Kidney (tissue), 14 donors: Measurements from ENCODE around the gene TSHR. TPM values are rescaled to one million over a fixed set of nuclear protein-coding genes. Genes with fewer than 3 reads are reported as not detected.
A peak's percentile ranks its signal among the peaks of the same experiment; 100 is the strongest.

Source experiments
- DNase-seq, 5 donors: peaks; one replicate each; pipeline ENCODE4 v3.0.0-alpha.2; 2013 to 2020
- FAIRE-seq: peaks from 2 replicates; lab custom pipeline; 2012; peaks lifted over from hg19 to GRCh38; lab: Jason Lieb, UNC
- H3K27ac ChIP-seq, 2 donors: one replicate each; pipeline ENCODE4 v1.7.0; 2013; ENCODE audit warnings: low read depth in 2 of 2, low read length in 2 of 2, inconsistent platforms in 1 of 2
- H3K27me3 ChIP-seq: one replicate; pipeline ENCODE4 v1.7.1; 2013; ENCODE audit warnings: low read length, inconsistent platforms; ENCODE audit not compliant: control insufficient read depth, insufficient read depth
- H3K36me3 ChIP-seq, 3 donors: one replicate each; pipeline versions ENCODE4 v1.7.0 to v1.7.1; 2013; ENCODE audit warnings: low read length in 3 of 3, control low read depth in 1 of 3, inconsistent platforms in 1 of 3; ENCODE audit not compliant: insufficient read depth in 3 of 3, control insufficient read depth in 2 of 3
- H3K4me1 ChIP-seq, 3 donors: one replicate each; pipeline versions ENCODE4 v1.7.0 to v1.7.1; 2013; ENCODE audit warnings: low read length in 3 of 3, inconsistent platforms in 1 of 3, low read depth in 1 of 3; ENCODE audit not compliant: control insufficient read depth in 2 of 3, insufficient read depth in 2 of 3
- H3K4me3 ChIP-seq, 3 donors: one replicate each; pipeline versions ENCODE4 v1.7.0 to v1.8.1; 2013; ENCODE audit warnings: low read length in 3 of 3, control low read depth in 1 of 3, inconsistent platforms in 1 of 3
- H3K9ac ChIP-seq, 3 donors: one replicate each; pipeline versions ENCODE4 v1.7.0 to v1.7.1; 2013; ENCODE audit warnings: low read length in 3 of 3, control low read depth in 1 of 3, inconsistent platforms in 1 of 3
- H3K9me3 ChIP-seq, 3 donors: one replicate each; pipeline versions ENCODE4 v1.7.0 to v1.7.1; 2013; ENCODE audit warnings: low read length in 3 of 3, control low read depth in 1 of 3, inconsistent platforms in 1 of 3; ENCODE audit not compliant: control insufficient read depth in 2 of 3, insufficient read depth in 1 of 3
- CTCF ChIP-seq: IDR thresholded peaks from 3 replicates; pipeline ENCODE4 v1.5.1; 2012; ENCODE audit warnings: mild to moderate bottlenecking, moderate library complexity, borderline replicate concordance; ENCODE audit not compliant: insufficient read depth; ENCODE audit errors: extremely low read depth
- intact Hi-C: fragments of 100-400 bp; cut with DNase I; formaldehyde crosslinking; loops from one replicate; pipeline ENCODE4 v1.11.1; 2022
- polyA plus RNA-seq: library from polyadenylated mRNA; stranded (reverse); fragments of 350-450 nt; fragmentation: Illumina TruSeq; extraction: RNeasy Lipid Tissue Mini Kit (QIAGEN cat#74804); gene quantifications from one replicate; pipeline ENCODE4 v1.2.3, GENCODE V29; 2014; ENCODE audit warnings: low read depth, low replicate concordance; ENCODE audit not compliant: insufficient read depth
- total RNA-seq: library from RNA; stranded (reverse); fragmentation: NEBNext Ultra II Directional; extraction: Animal tissue kit (Norgen Biotek cat#: 25700); gene quantifications from one replicate; pipeline ENCODE4 v1.2.1, GENCODE V29; 2021
- donor health status: control.
- donor health status: control.
- donor health status: control.
- donor health status: control.
- donor health status: control.
- donor health status: DM: yes; HTN: yes; CAD: no.
- donor health status: Normal renal cell carcinoma (clear cell type).

Gene TSHR
- total and polyA plus RNA-seq, 2 donors from 2014 or later: 0.98 TPM; not detected in 1

GRCh38 chr14:81170829-81171195, 215.4 kb downstream of the TSHR start:
- FAIRE-seq: no peak
- H3K9me3 ChIP-seq: no peaks in the 10 kb centered on the region
- peak overlapping the region; percentile 81 to 98 for H3K27ac ChIP-seq
- peak overlapping the region in 1 of 3 donors; percentile 81 for H3K9ac ChIP-seq
- intact Hi-C loops: no loop called here
- peak in 1 of 5 donors; percentile 8 for DNase-seq
- peaks cover 0 to 8% (median 7%) of the 10 kb centered on the region in 3 donors for H3K4me1 ChIP-seq
- peak overlapping the region in 2 of 3 donors; percentile 79 to 82 for H3K4me3 ChIP-seq
- H3K27me3 ChIP-seq: no peaks in the 10 kb centered on the region
- no peak for TF ChIP-seq CTCF
- no peaks in the 10 kb centered on the region for H3K36me3 ChIP-seq

- intact Hi-C loops: no loop called here
- Histone ChIP-seq H3K9me3 (no peaks in the 10 kb centered on the region), H3K9ac (no peak overlapping the region), H3K4me1 (peaks cover 0 to 11% (median 7%) of the 10 kb centered on the region in 3 donors), H3K4me3 (no peak overlapping the region), H3K27ac (no peak overlapping the region), H3K36me3 (no peaks in the 10 kb centered on the region), H3K27me3 (no peaks in the 10 kb centered on the region)
- DNase-seq (no peak), FAIRE-seq (no peak)
- TF ChIP-seq CTCF: no peak
Measured at GRCh38 chr14:81172353-81172752, 216.9 kb downstream of the TSHR start.

GRCh38 chr14:81172881-81173280, 217.5 kb downstream of the TSHR start:
- FAIRE-seq (no peak), DNase-seq (no peak)
- Histone ChIP-seq H3K4me3 (no peak overlapping the region), H3K36me3 (no peaks in the 10 kb centered on the region), H3K9me3 (no peaks in the 10 kb centered on the region), H3K9ac (no peak overlapping the region), H3K4me1 (peaks cover 0 to 11% (median 7%) of the 10 kb centered on the region in 3 donors), H3K27ac (no peak overlapping the region), H3K27me3 (no peaks in the 10 kb centered on the region)
- no peak for TF ChIP-seq CTCF
- intact Hi-C loops: no loop called here

- Histone ChIP-seq H3K4me3 (no peak overlapping the region), H3K9ac (no peak overlapping the region), H3K4me1 (peaks cover 0 to 3% (median 0%) of the 10 kb centered on the region in 3 donors), H3K36me3 (no peaks in the 10 kb centered on the region), H3K27me3 (no peaks in the 10 kb centered on the region), H3K27ac (no peak overlapping the region), H3K9me3 (no peaks in the 10 kb centered on the region)
- TF ChIP-seq CTCF: no peak
- intact Hi-C loops: no loop called here
- DNase-seq: no peak
- FAIRE-seq: no peak
Measured at GRCh38 chr14:81176241-81176640, 220.8 kb downstream of the TSHR start.
